ENCODE results near the gene TMC3.
"Not testable (repeated sequence)": the region's sequence is repeated elsewhere in the genome, so short reads cannot be mapped to it uniquely, and the experiment has no call there.

Gene TMC3

DNA sequence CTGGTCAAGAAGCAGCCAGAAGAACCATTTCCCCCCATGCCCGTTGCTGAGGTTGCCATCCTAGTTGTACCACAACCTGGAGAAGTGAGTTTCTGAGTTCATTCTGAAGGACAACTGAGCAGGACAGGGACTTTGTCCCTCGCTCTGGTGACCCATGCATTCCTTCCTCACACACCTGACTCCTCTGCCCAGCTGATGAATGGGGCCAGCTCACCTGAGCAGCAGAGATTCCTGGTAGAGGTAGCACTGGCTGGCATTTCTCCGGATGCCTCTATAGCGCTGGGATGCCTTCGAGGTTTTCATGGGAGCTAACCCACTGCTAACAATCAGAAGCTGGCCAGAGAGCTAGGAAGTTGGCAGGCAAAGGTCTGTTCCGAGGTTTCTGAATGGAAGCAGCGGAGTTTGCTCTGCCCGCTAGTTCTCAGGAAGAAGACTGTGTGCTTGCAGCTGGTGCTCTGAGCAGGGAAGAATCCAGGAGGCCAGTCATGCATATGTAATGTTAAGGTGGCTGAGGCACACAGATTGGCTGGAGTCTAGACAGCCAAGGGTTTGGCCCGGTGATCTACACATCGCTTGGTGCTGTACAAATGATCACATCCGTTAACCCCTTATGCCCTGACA, at the start of gene TMC3:
Gene TMC3 (minus strand): TSS at position 439 of the 621 bp plus-strand sequence. CDS start 136 bp downstream, at position 303.
- no peak for DNase-seq (ENCODE audit: low read depth in 3 of 3)

GRCh38 chr15:81421461-81421860, 47.4 kb upstream of the TMC3 start:
- no peak for DNase-seq (ENCODE audit: low read depth in 3 of 3)

- DNase-seq (ENCODE audit: low read depth in 3 of 3): no peak
Observed at GRCh38 chr15:81419332-81419943, 45.4 kb upstream of the TMC3 start.

DNA sequence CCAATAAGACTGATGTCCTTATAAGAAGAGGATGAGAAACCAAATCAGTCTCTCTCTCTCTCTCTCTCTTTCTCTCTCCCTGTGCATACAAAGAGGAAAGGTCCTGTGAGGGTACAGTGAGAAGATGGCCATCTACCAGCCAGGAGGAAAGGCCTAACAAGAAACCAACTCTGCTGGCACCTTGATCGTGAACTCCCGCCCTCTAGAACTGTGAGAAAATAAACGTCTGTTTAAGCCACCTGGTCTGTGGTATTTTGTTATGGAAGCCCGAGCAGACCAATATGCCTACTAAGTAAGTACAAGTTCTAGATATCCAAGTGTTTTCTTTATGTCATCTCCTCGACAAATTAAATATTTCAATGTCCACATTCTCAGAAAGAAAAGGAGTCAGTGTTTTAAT, 44.9 kb upstream of the TMC3 start:
- no peak for DNase-seq (ENCODE audit: low read depth in 3 of 3)

GRCh38 chr15:81418444-81418843, 44.4 kb upstream of the TMC3 start:
- no peak for DNase-seq (ENCODE audit: low read depth in 3 of 3)

GRCh38 chr15:81414274-81414968, 40.4 kb upstream of the TMC3 start:
- not testable (repeated sequence) for DNase-seq (ENCODE audit: low read depth in 3 of 3)

DNA sequence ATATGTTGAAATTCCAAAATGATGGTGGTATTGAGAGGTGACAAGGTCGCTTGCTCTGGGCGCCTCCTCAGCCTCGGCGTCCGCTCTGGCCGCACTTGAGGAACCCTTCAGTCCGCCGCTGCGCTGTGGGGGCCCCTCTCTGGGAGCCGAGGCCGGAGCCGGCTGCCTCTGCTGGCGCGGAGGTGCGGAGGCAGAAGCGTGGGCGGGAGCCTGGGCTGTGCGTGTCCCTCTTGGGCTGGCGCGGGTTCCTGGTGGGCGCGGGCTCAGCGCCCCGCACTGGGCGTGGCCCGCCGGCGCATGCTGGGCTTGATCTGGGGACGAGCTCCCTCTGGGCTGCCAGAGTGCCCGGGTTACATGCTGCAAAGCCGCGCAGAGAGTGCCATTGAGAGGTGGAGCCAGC, 39.8 kb upstream of the TMC3 start:
- DNase-seq (ENCODE audit: low read depth in 3 of 3): no peak

GRCh38 chr15:81411969-81412633, 38.1 kb upstream of the TMC3 start:
- DNase-seq (ENCODE audit: low read depth in 3 of 3): no peak

DNA sequence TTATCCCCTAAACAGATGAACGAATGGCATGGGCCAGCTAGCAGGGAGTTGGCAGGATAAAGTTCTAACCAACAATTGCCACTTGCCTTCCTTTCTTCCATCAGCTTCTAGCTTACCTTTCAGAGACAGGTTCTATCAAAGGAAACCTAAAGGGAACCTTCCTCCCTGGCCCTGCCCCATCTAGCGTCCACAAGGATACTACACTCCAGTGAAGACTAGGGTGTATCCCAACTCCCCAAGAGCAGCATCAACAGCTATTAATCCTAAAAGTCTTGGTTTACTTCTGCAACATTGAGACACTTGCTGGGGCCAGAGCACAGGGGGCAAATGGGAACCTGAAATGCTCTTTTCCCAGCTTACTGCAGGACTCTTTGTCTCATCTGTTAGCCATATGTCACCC, 37.0 kb upstream of the TMC3 start:
- no peak for DNase-seq (ENCODE audit: low read depth in 3 of 3)

GRCh38 chr15:81410318-81410753, 36.3 kb upstream of the TMC3 start:
- no peak for DNase-seq (ENCODE audit: low read depth in 3 of 3)

DNA sequence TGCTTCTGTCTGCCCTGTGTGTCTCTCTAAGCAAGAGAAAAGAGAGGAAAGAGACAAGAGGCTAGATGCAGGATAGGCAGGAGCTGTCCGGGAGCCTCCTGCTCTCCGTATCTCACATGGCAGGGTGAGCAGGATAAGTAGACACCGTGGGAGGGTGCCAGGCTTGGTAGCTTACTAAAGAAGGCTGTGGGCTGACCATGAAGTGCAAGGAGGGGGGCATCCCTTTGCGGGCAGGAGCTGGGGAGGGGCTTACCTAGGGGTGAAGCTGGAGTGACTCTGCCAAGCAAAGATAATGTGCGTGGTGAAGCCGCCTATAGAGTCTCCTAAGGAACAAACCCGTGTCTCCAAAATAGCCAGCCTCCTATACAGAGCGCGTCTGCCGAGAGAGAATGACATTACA, 33.7 kb upstream of the TMC3 start:
- no peak for DNase-seq (ENCODE audit: low read depth in 3 of 3)

DNA sequence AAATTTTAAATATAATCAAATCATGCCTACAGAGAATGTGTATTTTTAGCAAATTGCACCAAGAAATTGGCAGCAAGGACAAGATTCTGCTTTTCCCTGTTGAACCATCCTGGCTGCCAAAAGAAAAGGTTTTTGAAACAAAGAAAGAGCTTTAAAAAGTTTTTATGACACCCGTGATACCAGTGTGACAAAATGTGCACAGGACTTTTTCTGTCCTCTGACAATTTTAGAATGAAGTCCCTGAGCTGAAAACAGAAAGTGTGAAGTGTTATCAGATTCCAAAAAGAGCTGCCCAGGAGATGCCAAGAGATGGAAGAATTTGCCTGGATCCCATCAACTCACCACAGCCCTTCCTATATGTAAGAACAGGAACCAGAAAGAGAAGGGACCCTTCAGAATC, 33.2 kb upstream of the TMC3 start:
- DNase-seq (ENCODE audit: low read depth in 3 of 3): no peak

DNA sequence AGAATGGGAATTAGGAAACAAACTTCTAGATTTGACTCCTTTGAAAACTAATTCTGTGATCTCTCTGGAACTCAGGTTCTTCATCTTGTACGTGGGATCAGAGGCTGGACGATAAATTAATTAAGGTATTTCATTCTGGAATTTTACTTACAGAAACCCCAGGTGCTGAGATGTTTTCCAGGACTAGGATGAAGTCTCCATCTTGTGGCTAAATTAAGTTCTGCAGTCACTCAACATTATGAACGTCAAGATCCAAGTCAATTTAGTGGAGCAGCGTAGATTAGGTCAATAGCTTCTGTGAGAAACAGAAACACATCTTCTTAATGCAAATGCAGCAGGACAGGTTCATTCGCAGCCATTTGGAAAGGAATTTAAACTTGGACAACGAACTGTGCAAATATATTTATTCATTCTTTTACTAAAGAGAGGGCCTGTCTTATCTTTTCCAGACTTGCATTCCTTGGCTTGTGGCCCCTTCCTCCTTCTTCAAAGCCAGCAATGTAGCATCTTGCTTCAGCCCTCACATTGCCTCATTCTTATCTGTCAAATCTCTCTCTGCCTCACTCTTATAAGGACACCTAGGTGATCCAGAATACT, 26.7 kb upstream of the TMC3 start:
- DNase-seq (ENCODE audit: low read depth in 3 of 3): peak in 1 of 3 experiments; percentile 8

DNA sequence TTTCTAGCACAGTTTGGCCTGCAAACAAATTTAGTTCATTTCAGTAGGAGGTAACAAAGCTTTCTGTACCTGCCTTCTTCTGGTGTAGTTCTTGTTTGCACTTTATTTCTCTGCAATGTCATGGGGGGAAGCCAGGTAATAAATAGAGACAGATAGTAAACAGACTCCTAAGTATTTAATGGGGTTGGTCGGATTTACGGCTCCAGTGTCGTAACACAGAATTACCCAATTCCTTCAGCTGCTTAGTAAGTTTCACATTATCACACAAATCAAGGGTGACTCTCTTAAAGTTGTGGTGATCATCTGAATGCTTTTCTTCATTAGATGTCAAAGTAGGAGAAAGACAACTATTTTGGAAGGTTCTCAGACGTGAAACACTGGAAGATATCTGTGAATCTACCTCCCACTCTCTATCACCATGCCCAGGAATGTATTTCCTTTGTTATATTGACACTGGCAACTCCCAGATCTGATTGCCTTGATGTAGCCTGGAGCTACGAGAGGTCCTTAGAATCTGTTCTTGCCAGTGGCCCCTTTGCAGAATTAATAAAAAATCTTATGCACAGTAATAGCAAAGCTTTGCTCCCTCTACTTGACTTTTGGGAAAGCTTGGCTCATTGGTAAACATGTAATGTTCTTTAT, 25.0 kb upstream of the TMC3 start:
- no peak for DNase-seq (ENCODE audit: low read depth in 3 of 3)

GRCh38 chr15:81398456-81398855, 24.4 kb upstream of the TMC3 start:
- DNase-seq (ENCODE audit: low read depth in 3 of 3): no peak

DNA sequence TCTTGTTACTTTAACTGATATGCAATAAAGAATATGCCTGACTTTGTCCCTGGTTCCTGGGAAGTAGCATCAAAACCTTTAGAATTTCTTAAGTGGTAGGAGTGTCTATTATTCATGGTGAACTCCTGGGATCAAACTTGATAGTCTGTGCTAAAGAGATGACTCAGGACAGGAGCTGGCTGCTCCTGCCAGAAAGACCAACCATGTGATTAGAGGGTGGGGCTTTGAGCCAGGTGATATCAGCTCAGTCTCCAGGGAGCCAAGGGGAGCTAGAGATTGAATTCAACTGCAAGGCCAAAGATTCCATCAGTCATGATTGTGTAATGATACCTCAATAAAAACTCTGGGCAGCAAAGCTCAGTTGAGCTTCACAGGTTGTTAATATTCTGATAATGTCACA, 20.6 kb upstream of the TMC3 start:
- no peak for DNase-seq (ENCODE audit: low read depth in 3 of 3)

- DNase-seq (ENCODE audit: low read depth in 3 of 3): no peak
Observed at GRCh38 chr15:81391657-81392056, 17.6 kb upstream of the TMC3 start.

GRCh38 chr15:81388436-81388770, 14.4 kb upstream of the TMC3 start:
- no peak for DNase-seq (ENCODE audit: low read depth in 3 of 3)

GRCh38 chr15:81387621-81388435, 13.8 kb upstream of the TMC3 start:
- no peak for DNase-seq (ENCODE audit: low read depth in 3 of 3)

- no peak for DNase-seq (ENCODE audit: low read depth in 3 of 3)
Observed at GRCh38 chr15:81386947-81387346, 12.9 kb upstream of the TMC3 start.

GRCh38 chr15:81385721-81386076, 11.7 kb upstream of the TMC3 start:
- no peak for DNase-seq (ENCODE audit: low read depth in 3 of 3)
